Tibial nerve (tissue), 4 donors: ENCODE data around the gene CDKN2AIPNL.

ENCODE experiments used
- CTCF ChIP-seq, 5 experiments: fragments of 200-600 bp in 3 of 5; fragments of 450-650 bp in 2 of 5; sonication (generic) in 3 of 5; IDR thresholded peaks; one replicate each; pipeline ENCODE4 v1.5.1; 2016 to 2019; ENCODE audit warnings: antibody characterized with exemption in 5 of 5, mild to moderate bottlenecking in 3 of 5, moderate library complexity in 2 of 5
- EP300 ChIP-seq, 2 donors: sonication (generic); formaldehyde crosslinking; IDR thresholded peaks; one replicate each; pipeline ENCODE4 v1.6.1; 2017; ENCODE audit warnings: antibody characterized with exemption in 2 of 2, mild to moderate bottlenecking in 1 of 2
- POLR2A ChIP-seq, 2 donors: fragments of 450-650 bp; IDR thresholded peaks; one replicate each; pipeline ENCODE4 v1.6.1; 2017; ENCODE audit warnings: antibody characterized with exemption in 2 of 2, mild to moderate bottlenecking in 2 of 2, moderate library complexity in 2 of 2

- no peak for TF ChIP-seq POLR2A (IDR thresholded peaks at IDR 0.05)
- TF ChIP-seq EP300 (IDR thresholded peaks at IDR 0.05), result no peak
- TF ChIP-seq CTCF (IDR thresholded peaks at IDR 0.05), result no peak
Observed at GRCh38 chr5:134418958-134419357, 7.3 kb upstream of the CDKN2AIPNL start.
